Measurements from ENCODE around the gene FAM209B. TPM values are rescaled to one million over a fixed set of nuclear protein-coding genes. Genes with fewer than 3 reads are reported as not detected.

The FAM209B gene
- total RNA-seq, 1 experiment from 2014 or later: 0.92 TPM

- H3K9me3 ChIP-seq (ENCODE audit: control insufficient read depth, low read depth, low read length): no peaks in the 10 kb centered on the region
- H4K91ac ChIP-seq (ENCODE audit: insufficient read length, low read depth, low read length): no peak overlapping the region
- DNase-seq: no peak
- no peaks in the 10 kb centered on the region for H4K20me1 ChIP-seq (ENCODE audit: control insufficient read depth, insufficient read depth, insufficient read length)
- no peaks in the 10 kb centered on the region for H3K23me2 ChIP-seq (ENCODE audit: insufficient read length, low read depth, low read length, poor library complexity, severe bottlenecking)
- H3K79me1 ChIP-seq (ENCODE audit: insufficient read depth, low read depth, low read length, poor library complexity, severe bottlenecking): no peaks in the 10 kb centered on the region
- H3T11ph ChIP-seq (ENCODE audit: low read length): no peak overlapping the region
- no peak overlapping the region for H3K9ac ChIP-seq (ENCODE audit: extremely low read depth, insufficient read length, low read length)
- H3K4me1 ChIP-seq (ENCODE audit: insufficient read depth, low read length): no peaks in the 10 kb centered on the region
- H3K27ac Mint-ChIP-seq: no peak overlapping the region
- no peak overlapping the region for H3K4me2 ChIP-seq (ENCODE audit: insufficient read depth, insufficient read length, low read length)
- H3K9me3 Mint-ChIP-seq: peaks cover 16 to 19% of the 10 kb centered on the region in 2 experiments
- peaks cover 38 to 55% (median 52%) of the 10 kb centered on the region in 3 experiments for H3K36me3 Mint-ChIP-seq (ENCODE audit: insufficient read depth in 1 of 3, low read depth in 3 of 3)
- H3K23ac ChIP-seq (ENCODE audit: insufficient read length, low read depth, low read length): no peak overlapping the region
- H2BK12ac ChIP-seq (ENCODE audit: insufficient read length, low read depth, low read length): no peak overlapping the region
- no peak overlapping the region for H2AK5ac ChIP-seq (ENCODE audit: insufficient read length, low read length)
- WGBS (ENCODE audit: extremely low coverage, insufficient read length, low lambda C conversion rate): no CpG with 5 or more reads among the region's 5 CpGs
- H3K27ac ChIP-seq (ENCODE audit: insufficient read length, low read depth, low read length): no peak overlapping the region
- H4K5ac ChIP-seq (ENCODE audit: insufficient read length, low read depth, low read length): no peak overlapping the region
- H2BK15ac ChIP-seq (ENCODE audit: low read depth, low read length): no peak overlapping the region
- no peak overlapping the region for H3K4me3 Mint-ChIP-seq
- H3K79me2 ChIP-seq (ENCODE audit: insufficient read depth, low read length): no peaks in the 10 kb centered on the region
- peaks cover 3% of the 10 kb centered on the region for H3K27me3 Mint-ChIP-seq (ENCODE audit: low read depth)
- no peaks in the 10 kb centered on the region; a peak in 1 of 4 replicates for H3K4me1 Mint-ChIP-seq
- TF ChIP-seq, protein P1, sequence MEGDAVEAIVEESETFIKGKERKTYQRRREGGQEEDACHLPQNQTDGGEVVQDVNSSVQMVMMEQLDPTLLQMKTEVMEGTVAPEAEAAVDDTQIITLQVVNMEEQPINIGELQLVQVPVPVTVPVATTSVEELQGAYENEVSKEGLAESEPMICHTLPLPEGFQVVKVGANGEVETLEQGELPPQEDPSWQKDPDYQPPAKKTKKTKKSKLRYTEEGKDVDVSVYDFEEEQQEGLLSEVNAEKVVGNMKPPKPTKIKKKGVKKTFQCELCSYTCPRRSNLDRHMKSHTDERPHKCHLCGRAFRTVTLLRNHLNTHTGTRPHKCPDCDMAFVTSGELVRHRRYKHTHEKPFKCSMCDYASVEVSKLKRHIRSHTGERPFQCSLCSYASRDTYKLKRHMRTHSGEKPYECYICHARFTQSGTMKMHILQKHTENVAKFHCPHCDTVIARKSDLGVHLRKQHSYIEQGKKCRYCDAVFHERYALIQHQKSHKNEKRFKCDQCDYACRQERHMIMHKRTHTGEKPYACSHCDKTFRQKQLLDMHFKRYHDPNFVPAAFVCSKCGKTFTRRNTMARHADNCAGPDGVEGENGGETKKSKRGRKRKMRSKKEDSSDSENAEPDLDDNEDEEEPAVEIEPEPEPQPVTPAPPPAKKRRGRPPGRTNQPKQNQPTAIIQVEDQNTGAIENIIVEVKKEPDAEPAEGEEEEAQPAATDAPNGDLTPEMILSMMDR (conservative IDR thresholded peaks at IDR 0.05): no peak
- no peak overlapping the region for H3K4ac ChIP-seq (ENCODE audit: low read depth, low read length)
- no peak overlapping the region for H4K8ac ChIP-seq (replicated peaks; ENCODE audit: insufficient read length, low read depth, low read length)
- H3K18ac ChIP-seq (ENCODE audit: insufficient read length, low read depth, low read length): no peak overlapping the region
- H2AFZ ChIP-seq (ENCODE audit: low read length): no peak overlapping the region
- H2BK120ac ChIP-seq (ENCODE audit: low read depth, low read length, poor library complexity, severe bottlenecking): no peak overlapping the region
- no peak overlapping the region for H2BK5ac ChIP-seq (ENCODE audit: insufficient read length, low read length)
- H2BK20ac ChIP-seq (ENCODE audit: low read depth, low read length, poor library complexity, severe bottlenecking): no peak overlapping the region
- H3K14ac ChIP-seq (ENCODE audit: insufficient read depth, low read length): no peak overlapping the region; the same call in 1 of the 2 replicates
- H3K27me3 ChIP-seq (ENCODE audit: insufficient read depth, low read length): no peaks in the 10 kb centered on the region
- H3K56ac ChIP-seq (ENCODE audit: insufficient read length, low read depth, low read length): no peak overlapping the region
Measured at GRCh38 chr20:56516631-56517030, 16.4 kb upstream of the FAM209B start.
